H9 (cell line): ENCODE measurements around the gene GPR84. TPM values are rescaled to one million over a fixed set of nuclear protein-coding genes. Genes with fewer than 3 reads are reported as not detected.

ENCODE experiments used
- DNase-seq: peaks from one replicate; pipeline ENCODE4 v3.0.0-alpha.2; 2017
- H2AFZ ChIP-seq: one replicate; pipeline ENCODE4 v1.6.1; 2013; ENCODE audit warnings: mild to moderate bottlenecking, low read length, control low read depth, moderate library complexity
- H2AK5ac ChIP-seq: 2 replicates; pipeline ENCODE4 v1.6.1; 2013; ENCODE audit warnings: low read length, control low read depth, mixed read lengths; ENCODE audit not compliant: insufficient read length
- H2BK120ac ChIP-seq: one replicate; pipeline ENCODE4 v1.6.1; 2013; ENCODE audit warnings: low read depth, mild to moderate bottlenecking, low read length, control low read depth, inconsistent platforms; ENCODE audit not compliant: poor library complexity, severe bottlenecking
- H2BK12ac ChIP-seq: 2 replicates; pipeline ENCODE4 v1.6.1; 2013; ENCODE audit warnings: low read length, control low read depth, mixed read lengths, low read depth; ENCODE audit not compliant: insufficient read length
- H2BK15ac ChIP-seq: 2 replicates; pipeline ENCODE4 v1.6.1; 2013; ENCODE audit warnings: low read depth, low read length, control low read depth
- H2BK20ac ChIP-seq: one replicate; pipeline ENCODE4 v1.6.1; 2013; ENCODE audit warnings: low read depth, mild to moderate bottlenecking, low read length, control low read depth, inconsistent platforms; ENCODE audit not compliant: poor library complexity, severe bottlenecking
- H2BK5ac ChIP-seq: 2 replicates; pipeline ENCODE4 v1.6.1; 2013; ENCODE audit warnings: low read length, control low read depth, mixed read lengths; ENCODE audit not compliant: insufficient read length
- H3K14ac ChIP-seq: 2 replicates; pipeline ENCODE4 v1.6.1; 2013; ENCODE audit warnings: low read length, control low read depth; ENCODE audit not compliant: insufficient read depth
- H3K18ac ChIP-seq: 2 replicates; pipeline ENCODE4 v1.6.1; 2013; ENCODE audit warnings: low read depth, mild to moderate bottlenecking, mixed read lengths, low read length, control low read depth; ENCODE audit not compliant: insufficient read length
- H3K23ac ChIP-seq: 2 replicates; pipeline ENCODE4 v1.6.1; 2013; ENCODE audit warnings: low read length, control low read depth, mixed read lengths, low read depth; ENCODE audit not compliant: insufficient read length
- H3K23me2 ChIP-seq: 2 replicates; pipeline ENCODE4 v1.6.1; 2013; ENCODE audit warnings: low read depth, mild to moderate bottlenecking, mixed read lengths, low read length, control low read depth; ENCODE audit not compliant: insufficient read length, poor library complexity, severe bottlenecking
- H3K27ac ChIP-seq: 2 replicates; pipeline ENCODE4 v1.5.1; 2013; ENCODE audit warnings: low read length, control low read depth, mixed read lengths, low read depth; ENCODE audit not compliant: insufficient read length
- H3K27me3 ChIP-seq: 2 replicates; pipeline ENCODE4 v1.6.1; 2013; ENCODE audit warnings: low read length, control low read depth, inconsistent platforms; ENCODE audit not compliant: insufficient read depth
- H3K4ac ChIP-seq: 2 replicates; pipeline ENCODE4 v1.6.1; 2013; ENCODE audit warnings: low read depth, mild to moderate bottlenecking, control low read depth, inconsistent platforms, low read length, moderate library complexity
- H3K4me1 ChIP-seq: 2 replicates; pipeline ENCODE4 v1.6.1; 2013; ENCODE audit warnings: low read length, control low read depth, inconsistent platforms; ENCODE audit not compliant: insufficient read depth
- H3K4me2 ChIP-seq: 2 replicates; pipeline ENCODE4 v1.6.1; 2013; ENCODE audit warnings: low read length, control low read depth, mixed read lengths; ENCODE audit not compliant: insufficient read length, insufficient read depth
- H3K56ac ChIP-seq: 2 replicates; pipeline ENCODE4 v1.6.1; 2013; ENCODE audit warnings: low read depth, mild to moderate bottlenecking, mixed read lengths, low read length, control low read depth; ENCODE audit not compliant: insufficient read length
- H3K79me1 ChIP-seq: 2 replicates; pipeline ENCODE4 v1.6.1; 2013; ENCODE audit warnings: low read depth, mild to moderate bottlenecking, moderate library complexity, low read length, control low read depth, inconsistent platforms; ENCODE audit not compliant: insufficient read depth, poor library complexity, severe bottlenecking
- H3K79me2 ChIP-seq: 2 replicates; pipeline ENCODE4 v1.6.1; 2013; ENCODE audit warnings: low read length, control low read depth, inconsistent platforms; ENCODE audit not compliant: insufficient read depth
- H3K9ac ChIP-seq: 2 replicates; pipeline ENCODE4 v1.6.1; 2013; ENCODE audit warnings: low read length, control low read depth, mixed read lengths; ENCODE audit not compliant: insufficient read length; ENCODE audit errors: extremely low read depth
- H3K9me3 ChIP-seq: one replicate; pipeline ENCODE4 v1.6.1; 2013; ENCODE audit warnings: low read depth, low read length, inconsistent platforms; ENCODE audit not compliant: control insufficient read depth
- H3T11ph ChIP-seq: one replicate; pipeline ENCODE4 v1.6.1; 2013; ENCODE audit warnings: mild to moderate bottlenecking, low read length, control low read depth, inconsistent platforms
- H4K20me1 ChIP-seq: one replicate; pipeline ENCODE4 v1.6.1; 2013; ENCODE audit not compliant: control insufficient read depth, insufficient read length, insufficient read depth
- H4K5ac ChIP-seq: 2 replicates; pipeline ENCODE4 v1.6.1; 2013; ENCODE audit warnings: low read depth, mild to moderate bottlenecking, mixed read lengths, low read length, control low read depth; ENCODE audit not compliant: insufficient read length
- H4K8ac ChIP-seq: replicated peaks from 2 replicates; pipeline ENCODE4 v1.6.1; 2013; ENCODE audit warnings: low read length, control low read depth, mixed read lengths, low read depth; ENCODE audit not compliant: insufficient read length
- H4K91ac ChIP-seq: 2 replicates; pipeline ENCODE4 v1.6.1; 2013; ENCODE audit warnings: low read depth, mild to moderate bottlenecking, moderate library complexity, mixed read lengths, low read length, control low read depth; ENCODE audit not compliant: insufficient read length
- H3K27ac Mint-ChIP-seq, 3 experiments: 2 replicates in 2 of 3; 3 replicates in 1 of 3; pipeline ENCODE4 v1.8.0; 2020 to 2021; ENCODE audit warnings: mixed read lengths in 3 of 3, mild to moderate bottlenecking in 1 of 3, moderate library complexity in 1 of 3
- H3K27me3 Mint-ChIP-seq: 2 replicates; pipeline ENCODE4 v1.8.0; 2021; ENCODE audit warnings: low read depth, mild to moderate bottlenecking, moderate library complexity, mixed read lengths
- H3K36me3 Mint-ChIP-seq, 3 experiments: 2 replicates in 2 of 3; 3 replicates in 1 of 3; pipeline ENCODE4 v1.8.0; 2020 to 2021; ENCODE audit warnings: low read depth in 3 of 3, mixed read lengths in 3 of 3; ENCODE audit not compliant: insufficient read depth in 1 of 3
- H3K4me1 Mint-ChIP-seq, 2 experiments: 2 replicates each; pipeline ENCODE4 v1.8.0; 2020; ENCODE audit warnings: mixed read lengths in 2 of 2
- H3K4me3 Mint-ChIP-seq, 2 experiments: 2 replicates in 1 of 2; 3 replicates in 1 of 2; pipeline ENCODE4 v1.8.0; 2020 to 2021; ENCODE audit warnings: mild to moderate bottlenecking in 2 of 2, mixed read lengths in 2 of 2, moderate library complexity in 1 of 2
- H3K9me3 Mint-ChIP-seq, 2 experiments: 2 replicates in 1 of 2; 3 replicates in 1 of 2; pipeline ENCODE4 v1.8.0; 2020; ENCODE audit warnings: mild to moderate bottlenecking in 2 of 2, mixed read lengths in 2 of 2, moderate library complexity in 1 of 2
- WGBS: extraction: QIAGEN DNeasy Blood & Tissue Kit; methylation state at CpG from one replicate; pipeline ENCODE4 v1.1.7; 2013; ENCODE audit warnings: missing lambda C conversion rate, low lambda C conversion rate, mixed read lengths; ENCODE audit not compliant: insufficient read length; ENCODE audit errors: extremely low coverage; 5-methylcytosine and 5-hydroxymethylcytosine counted together
- total RNA-seq: library from RNA; stranded (reverse); gene quantifications from 2 replicates; pipeline ENCODE4 v1.2.1, GENCODE V29; 2021
- TF ChIP-seq, protein P1 (sequence below): fragments of 200-600 bp; sonication (generic); conservative IDR thresholded peaks from 3 replicates; pipeline ENCODE4 v1.8.0; 2021; ENCODE audit warnings: antibody characterized with exemption, mild to moderate bottlenecking

GPR84 gene
- total RNA-seq, 1 experiment from 2014 or later, result not detected

DNA sequence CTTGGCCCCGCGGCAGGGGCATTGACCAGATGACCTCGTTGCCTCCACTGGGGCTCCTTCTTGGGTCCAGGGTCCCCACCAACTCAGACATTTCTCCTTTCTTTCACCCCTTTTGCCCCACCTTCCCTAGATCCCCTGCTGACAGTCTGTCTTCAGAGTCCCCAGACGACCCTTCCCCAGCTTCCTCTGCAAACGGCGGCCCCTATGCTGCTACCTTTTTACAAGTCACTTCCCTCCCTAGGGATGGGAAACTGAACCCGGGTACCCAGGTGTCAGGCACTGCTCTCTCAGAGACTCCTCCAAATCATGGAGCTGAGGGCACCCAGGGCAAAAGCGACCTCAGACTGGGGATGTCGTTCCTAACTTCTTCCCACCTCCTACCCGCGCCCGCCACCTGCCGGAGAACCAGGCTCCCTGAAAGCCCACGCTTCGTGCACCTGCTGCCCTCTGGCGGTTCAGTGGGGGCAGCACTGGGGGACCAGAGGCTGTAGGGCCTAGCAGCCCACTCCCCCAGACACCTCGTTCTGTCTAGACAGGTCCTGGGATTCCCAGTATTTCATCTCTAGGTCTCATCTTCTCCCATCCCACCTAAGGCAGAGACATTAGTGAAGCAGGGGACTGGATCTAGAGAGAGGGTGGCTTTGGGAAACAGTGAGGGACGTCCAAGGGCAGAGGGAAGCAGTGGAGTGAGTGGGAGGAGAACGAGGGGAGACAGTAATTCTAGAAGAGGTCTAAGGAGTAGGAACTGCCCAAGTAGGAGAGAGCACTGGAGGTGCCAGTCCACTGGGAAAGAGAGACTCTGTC lies 15.3 kb upstream of the GPR84 start:
- no peak overlapping the region for H3K23ac ChIP-seq
- Mint-ChIP-seq H3K27me3 (peaks cover 31% of the 10 kb centered on the region), H3K27ac (no peak overlapping the region; a peak in 1 of 7 replicates), H3K9me3 (no peaks in the 10 kb centered on the region), H3K36me3 (peaks cover 6 to 33% (median 13%) of the 10 kb centered on the region in 3 experiments; a peak in 6 of 7 replicates), H3K4me3 (peak overlapping the region; percentile 62 to 81), H3K4me1 (peaks cover 24 to 30% of the 10 kb centered on the region in 2 experiments)
- no peak overlapping the region for H2BK120ac ChIP-seq
- no peak overlapping the region for H4K91ac ChIP-seq
- H3T11ph ChIP-seq, result no peak overlapping the region
- H3K14ac ChIP-seq, result no peak overlapping the region
- H3K79me2 ChIP-seq, result no peaks in the 10 kb centered on the region
- no peak overlapping the region for H2BK12ac ChIP-seq
- no peaks in the 10 kb centered on the region for H3K9me3 ChIP-seq
- no peak overlapping the region for H2BK20ac ChIP-seq
- peak overlapping the region; percentile 23 for H3K4me2 ChIP-seq
- no peak overlapping the region for H4K5ac ChIP-seq
- no peak overlapping the region for H3K4ac ChIP-seq
- no peaks in the 10 kb centered on the region for H3K79me1 ChIP-seq
- H2BK5ac ChIP-seq, result no peak overlapping the region
- no CpG with 5 or more reads among the region's 19 CpGs for WGBS
- H2AFZ ChIP-seq, result no peak overlapping the region
- H2BK15ac ChIP-seq, result no peak overlapping the region
- H3K27me3 ChIP-seq, result no peaks in the 10 kb centered on the region
- no peaks in the 10 kb centered on the region for H3K4me1 ChIP-seq
- no peaks in the 10 kb centered on the region for H3K23me2 ChIP-seq
- TF ChIP-seq, protein P1, sequence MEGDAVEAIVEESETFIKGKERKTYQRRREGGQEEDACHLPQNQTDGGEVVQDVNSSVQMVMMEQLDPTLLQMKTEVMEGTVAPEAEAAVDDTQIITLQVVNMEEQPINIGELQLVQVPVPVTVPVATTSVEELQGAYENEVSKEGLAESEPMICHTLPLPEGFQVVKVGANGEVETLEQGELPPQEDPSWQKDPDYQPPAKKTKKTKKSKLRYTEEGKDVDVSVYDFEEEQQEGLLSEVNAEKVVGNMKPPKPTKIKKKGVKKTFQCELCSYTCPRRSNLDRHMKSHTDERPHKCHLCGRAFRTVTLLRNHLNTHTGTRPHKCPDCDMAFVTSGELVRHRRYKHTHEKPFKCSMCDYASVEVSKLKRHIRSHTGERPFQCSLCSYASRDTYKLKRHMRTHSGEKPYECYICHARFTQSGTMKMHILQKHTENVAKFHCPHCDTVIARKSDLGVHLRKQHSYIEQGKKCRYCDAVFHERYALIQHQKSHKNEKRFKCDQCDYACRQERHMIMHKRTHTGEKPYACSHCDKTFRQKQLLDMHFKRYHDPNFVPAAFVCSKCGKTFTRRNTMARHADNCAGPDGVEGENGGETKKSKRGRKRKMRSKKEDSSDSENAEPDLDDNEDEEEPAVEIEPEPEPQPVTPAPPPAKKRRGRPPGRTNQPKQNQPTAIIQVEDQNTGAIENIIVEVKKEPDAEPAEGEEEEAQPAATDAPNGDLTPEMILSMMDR, result peak; percentile 100
- peak; percentile 96 for DNase-seq
- H4K20me1 ChIP-seq, result no peaks in the 10 kb centered on the region
- no peak overlapping the region for H4K8ac ChIP-seq
- no peak overlapping the region for H3K56ac ChIP-seq
- no peak overlapping the region for H3K27ac ChIP-seq
- H3K18ac ChIP-seq, result no peak overlapping the region
- H3K9ac ChIP-seq, result no peak overlapping the region
- H2AK5ac ChIP-seq, result no peak overlapping the region
